ENCODE results near the gene CCNL2.

DNA sequence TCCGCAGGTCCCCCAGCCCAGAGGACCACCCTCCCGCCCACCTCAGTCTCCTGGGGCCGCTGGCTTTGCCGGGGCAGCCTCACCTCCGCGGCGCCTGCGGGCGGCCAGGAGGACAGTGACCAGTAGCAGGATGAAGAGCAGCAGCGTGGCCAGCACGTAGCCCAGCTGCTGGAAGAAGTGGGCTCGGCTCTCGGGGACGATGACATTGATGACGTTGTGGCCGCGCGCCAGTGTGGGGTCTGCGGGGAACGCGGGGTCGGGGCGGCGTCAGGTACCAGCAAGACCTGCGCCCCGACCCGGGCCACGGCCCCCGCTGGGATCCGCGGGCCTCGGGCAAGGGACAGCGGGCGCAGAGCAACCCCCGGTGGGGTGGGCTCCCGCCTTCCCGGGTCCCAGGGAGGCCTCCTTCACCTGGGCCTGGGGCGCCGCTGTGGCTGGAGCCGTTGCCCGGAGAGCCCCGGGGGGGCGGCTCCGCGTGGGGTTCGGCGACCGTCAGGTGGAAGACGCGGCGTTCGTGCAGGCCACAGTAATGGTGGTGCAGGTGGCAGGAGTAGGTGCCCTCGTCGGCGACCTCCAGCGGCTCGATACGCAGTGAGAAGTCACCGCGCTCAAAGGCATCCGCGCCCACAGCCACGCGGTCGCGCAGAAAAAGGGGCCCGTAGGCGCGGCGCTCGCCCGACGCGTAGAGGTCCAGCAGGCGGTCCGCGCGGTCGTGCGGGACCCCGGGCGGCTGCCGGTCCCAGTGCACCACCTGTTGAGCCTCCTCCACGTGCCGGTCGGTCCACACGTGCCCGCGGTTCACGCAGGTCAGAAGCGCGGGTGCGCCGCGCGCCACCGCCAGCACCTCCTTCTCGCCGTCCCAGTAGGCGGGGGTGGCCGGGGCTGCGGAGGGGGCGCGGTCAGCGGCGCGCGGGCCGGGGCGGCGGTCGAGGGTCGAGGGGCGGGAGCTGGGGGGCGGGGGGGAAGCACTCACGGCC lies 44.6 kb downstream of the CCNL2 start:
- TF ChIP-seq POLR2AphosphoS5 (IDR thresholded peaks at IDR 0.05; ENCODE audit: borderline replicate concordance, low read depth, low read length) (0 out of 2 replicates have a peak, but pooled peaks have one; percentile 31), EZH2 (IDR thresholded peaks at IDR 0.05) (no peak), FOXP2 (optimal IDR thresholded peaks at IDR 0.05; ENCODE audit: control extremely low read depth, extremely low read length, insufficient read depth) (no peak)
